Nephron (organoid): ENCODE measurements around the gene CFL1.
A peak's percentile ranks its signal among the peaks of the same experiment; 100 is the strongest.

Experiments
- H3K27ac Mint-ChIP-seq, 3 experiments: 2 replicates each; pipeline ENCODE4 v1.8.0; 2020; ENCODE audit warnings: mixed read lengths in 3 of 3, mild to moderate bottlenecking in 2 of 3, moderate library complexity in 1 of 3
- H3K27me3 Mint-ChIP-seq: 2 replicates; pipeline ENCODE4 v1.8.0; 2021; ENCODE audit warnings: low read depth, mild to moderate bottlenecking, moderate library complexity, mixed read lengths
- H3K36me3 Mint-ChIP-seq: 2 replicates; pipeline ENCODE4 v1.8.0; 2020; ENCODE audit warnings: low read depth, mixed read lengths
- H3K4me1 Mint-ChIP-seq: 2 replicates; pipeline ENCODE4 v1.8.0; 2020; ENCODE audit warnings: mixed read lengths
- H3K4me3 Mint-ChIP-seq, 3 experiments: 2 replicates each; pipeline ENCODE4 v1.8.0; 2020; ENCODE audit warnings: mild to moderate bottlenecking in 3 of 3, mixed read lengths in 3 of 3, moderate library complexity in 2 of 3
- H3K9me3 Mint-ChIP-seq: 2 replicates; pipeline ENCODE4 v1.8.0; 2020; ENCODE audit warnings: mixed read lengths
- CTCF ChIP-seq, 3 experiments: fragments of 200-600 bp; sonication (generic); IDR thresholded peaks; one replicate each; pipeline ENCODE4 v1.5.0; 2021; ENCODE audit warnings: antibody characterized with exemption in 3 of 3; ENCODE audit not compliant: unreplicated experiment in 3 of 3

The CFL1 gene

GRCh38 chr11:65814131-65814985 lies 43.6 kb downstream of the CFL1 start:
- H3K27me3 Mint-ChIP-seq = no peaks in the 10 kb centered on the region
- peaks cover 5% of the 10 kb centered on the region for H3K4me1 Mint-ChIP-seq
- peaks cover 4% of the 10 kb centered on the region for H3K36me3 Mint-ChIP-seq
- peak overlapping the region in 1 of 3 experiments; percentile 4 for H3K4me3 Mint-ChIP-seq
- no peaks in the 10 kb centered on the region for H3K9me3 Mint-ChIP-seq
- no peak for TF ChIP-seq CTCF (IDR thresholded peaks at IDR 0.05; ENCODE audit: unreplicated experiment in 3 of 3)
- H3K27ac Mint-ChIP-seq = no peak overlapping the region

GRCh38 chr11:65811764-65812475 lies 46.1 kb downstream of the CFL1 start:
- peaks cover 8% of the 10 kb centered on the region for H3K27me3 Mint-ChIP-seq
- H3K36me3 Mint-ChIP-seq = peaks cover 4% of the 10 kb centered on the region
- H3K27ac Mint-ChIP-seq = no peak overlapping the region
- H3K4me1 Mint-ChIP-seq = peaks cover 5% of the 10 kb centered on the region
- no peak for TF ChIP-seq CTCF (IDR thresholded peaks at IDR 0.05; ENCODE audit: unreplicated experiment in 3 of 3)
- H3K9me3 Mint-ChIP-seq = no peaks in the 10 kb centered on the region
- H3K4me3 Mint-ChIP-seq = no peak overlapping the region

GRCh38 chr11:65810046-65810868 lies 47.7 kb downstream of the CFL1 start:
- TF ChIP-seq CTCF (IDR thresholded peaks at IDR 0.05; ENCODE audit: unreplicated experiment in 3 of 3) = no peak
- Mint-ChIP-seq H3K4me3 (no peak overlapping the region), H3K4me1 (no peaks in the 10 kb centered on the region), H3K9me3 (no peaks in the 10 kb centered on the region), H3K27ac (peak overlapping the region in 1 of 3 experiments; percentile 10), H3K27me3 (peaks cover 8% of the 10 kb centered on the region), H3K36me3 (no peaks in the 10 kb centered on the region)

GRCh38 chr11:65809496-65809895 lies 48.5 kb downstream of the CFL1 start:
- Mint-ChIP-seq H3K27ac (no peak overlapping the region), H3K4me3 (no peak overlapping the region), H3K27me3 (peaks cover 8% of the 10 kb centered on the region), H3K9me3 (no peaks in the 10 kb centered on the region), H3K4me1 (no peaks in the 10 kb centered on the region), H3K36me3 (no peaks in the 10 kb centered on the region)
- TF ChIP-seq CTCF (IDR thresholded peaks at IDR 0.05; ENCODE audit: unreplicated experiment in 3 of 3) = no peak

GRCh38 chr11:65808744-65809341 lies 49.1 kb downstream of the CFL1 start:
- H3K36me3 Mint-ChIP-seq = no peaks in the 10 kb centered on the region
- H3K4me1 Mint-ChIP-seq = no peaks in the 10 kb centered on the region
- H3K27me3 Mint-ChIP-seq = peaks cover 15% of the 10 kb centered on the region
- no peak for TF ChIP-seq CTCF (IDR thresholded peaks at IDR 0.05; ENCODE audit: unreplicated experiment in 3 of 3)
- no peak overlapping the region for H3K4me3 Mint-ChIP-seq
- H3K9me3 Mint-ChIP-seq = no peaks in the 10 kb centered on the region
- H3K27ac Mint-ChIP-seq = no peak overlapping the region
